H1 (cell line): ENCODE results near the gene FADS6. TPM values are rescaled to one million over a fixed set of nuclear protein-coding genes. Genes with fewer than 3 reads are reported as not detected.

Experiments used
- CTCF ChIA-PET: fragments of 300-600 bp; sonication (Branson Sonifier 250); formaldehyde crosslinking; loops from one replicate; lab custom pipeline; 2021; ENCODE audit not compliant: partially characterized antibody; lab: Charles Lee
- POLR2A ChIA-PET: fragments of 300-600 bp; sonication (Branson Sonifier 250); formaldehyde crosslinking; loops from one replicate; lab custom pipeline; 2021; ENCODE audit warnings: inconsistent platforms; ENCODE audit not compliant: partially characterized antibody; lab: Charles Lee
- DNase-seq, 2 experiments: peaks; one replicate each; pipeline versions ENCODE4 v3.0.0 to v3.0.0-alpha.2; 2010 to 2022; ENCODE audit warnings: low spot score in 2 of 2, low read depth in 1 of 2, mixed read lengths in 1 of 2
- FAIRE-seq: peaks from 2 replicates; lab custom pipeline; 2011; peaks lifted over from hg19 to GRCh38; lab: Jason Lieb, UNC
- H2AFZ ChIP-seq: 2 replicates; pipeline ENCODE4 v1.8.1; 2012; ENCODE audit warnings: low read length, inconsistent platforms
- H2AK5ac ChIP-seq: 2 replicates; pipeline ENCODE4 v1.6.1; 2013; ENCODE audit warnings: low read depth, low read length
- H2BK120ac ChIP-seq: replicated peaks from 2 replicates; pipeline ENCODE3; 2013; ENCODE audit warnings: low read depth, low read length, inconsistent platforms
- H2BK12ac ChIP-seq: 2 replicates; pipeline ENCODE4 v1.6.1; 2013; ENCODE audit warnings: low read depth, low read length
- H2BK15ac ChIP-seq: 2 replicates; pipeline ENCODE4 v1.6.1; 2013; ENCODE audit warnings: low read length
- H2BK20ac ChIP-seq: 2 replicates; pipeline ENCODE4 v1.6.1; 2013; ENCODE audit warnings: low read length
- H2BK5ac ChIP-seq: 2 replicates; pipeline ENCODE4 v1.6.1; 2013; ENCODE audit warnings: low read depth, low read length
- H3K14ac ChIP-seq: 2 replicates; pipeline ENCODE4 v1.6.1; 2013; ENCODE audit warnings: inconsistent platforms; ENCODE audit not compliant: insufficient read length
- H3K18ac ChIP-seq: 2 replicates; pipeline ENCODE4 v1.6.1; 2013; ENCODE audit warnings: low read length; ENCODE audit errors: extremely low read depth
- H3K23ac ChIP-seq: 2 replicates; pipeline ENCODE4 v1.6.1; 2013; ENCODE audit warnings: inconsistent platforms; ENCODE audit not compliant: insufficient read length
- H3K23me2 ChIP-seq: 2 replicates; pipeline ENCODE4 v1.6.1; 2013; ENCODE audit warnings: low read depth, low read length
- H3K27ac ChIP-seq: 2 replicates; pipeline ENCODE4 v1.6.1; 2011; ENCODE audit warnings: low read depth, low read length, inconsistent platforms
- H3K27me3 ChIP-seq, 4 experiments: replicated peaks in 1 of 4; 1 replicate in 1 of 4; 2 replicates in 3 of 4; pipeline versions ENCODE4 v1.6.1 to v1.8.1; 2011 to 2013; ENCODE audit warnings: low read length in 3 of 4, mild to moderate bottlenecking in 3 of 4, inconsistent platforms in 2 of 4, mixed read lengths in 2 of 4, moderate library complexity in 1 of 4; ENCODE audit not compliant: control insufficient read depth in 3 of 4, insufficient read depth in 3 of 4; ENCODE audit errors: extremely low read depth in 1 of 4
- H3K36me3 ChIP-seq, 4 experiments: 2 replicates each; pipeline versions ENCODE4 v1.6.1 to v1.8.1; 2011 to 2013; ENCODE audit warnings: mild to moderate bottlenecking in 4 of 4, low read length in 3 of 4, moderate library complexity in 2 of 4, control low read depth in 1 of 4, inconsistent platforms in 1 of 4; ENCODE audit not compliant: insufficient read depth in 4 of 4, control insufficient read depth in 2 of 4
- H3K4ac ChIP-seq: replicated peaks from 2 replicates; pipeline ENCODE3; 2013; ENCODE audit warnings: low read length, low read depth, mixed read lengths, inconsistent platforms; ENCODE audit not compliant: insufficient read length
- H3K4me1 ChIP-seq, 4 experiments: replicated peaks in 1 of 4; 1 replicate in 1 of 4; 2 replicates in 3 of 4; pipeline versions ENCODE4 v1.6.1 to v1.8.1; 2011 to 2013; ENCODE audit warnings: low read length in 3 of 4, inconsistent platforms in 2 of 4, mixed read lengths in 1 of 4; ENCODE audit not compliant: insufficient read depth in 4 of 4, control insufficient read depth in 3 of 4
- H3K4me2 ChIP-seq, 2 experiments: 2 replicates each; pipeline versions ENCODE4 v1.6.1 to v1.8.1; 2011 to 2013; ENCODE audit warnings: low read depth in 2 of 2, low read length in 2 of 2, control low read depth in 1 of 2, inconsistent platforms in 1 of 2, mild to moderate bottlenecking in 1 of 2; ENCODE audit not compliant: insufficient read depth in 1 of 2
- H3K4me3 ChIP-seq, 4 experiments: fragments of 200-600, 300-600 bp in 1 of 4; sonication (generic), shearing (Covaris generic), sonication (Bioruptor Twin) in 1 of 4; 2 replicates each; pipeline versions ENCODE4 v1.5.1 to v1.8.1; 2011 to 2016; ENCODE audit warnings: low read length in 4 of 4, low read depth in 3 of 4, control low read depth in 2 of 4, inconsistent platforms in 2 of 4, mild to moderate bottlenecking in 2 of 4, mixed read lengths in 1 of 4, moderate library complexity in 1 of 4; ENCODE audit not compliant: insufficient read depth in 2 of 4; ENCODE audit errors: extremely low read depth in 1 of 4
- H3K56ac ChIP-seq: replicated peaks from 2 replicates; pipeline ENCODE3; 2013; ENCODE audit warnings: low read depth, mild to moderate bottlenecking, mixed read lengths, low read length, inconsistent platforms; ENCODE audit not compliant: insufficient read length
- H3K79me1 ChIP-seq: 2 replicates; pipeline ENCODE4 v1.6.1; 2013; ENCODE audit warnings: low read depth, low read length, control low read depth
- H3K79me2 ChIP-seq, 2 experiments: 2 replicates each; pipeline versions ENCODE4 v1.6.1 to v1.8.1; 2012 to 2013; ENCODE audit warnings: low read length in 2 of 2, mild to moderate bottlenecking in 2 of 2, inconsistent platforms in 1 of 2; ENCODE audit not compliant: insufficient read depth in 2 of 2, control insufficient read depth in 1 of 2
- H3K9ac ChIP-seq, 4 experiments: replicated peaks in 1 of 4; 1 replicate in 1 of 4; 2 replicates in 3 of 4; pipeline versions ENCODE4 v1.6.1 to v1.8.1; 2011 to 2013; ENCODE audit warnings: low read depth in 3 of 4, low read length in 3 of 4, control low read depth in 2 of 4, mild to moderate bottlenecking in 2 of 4, moderate library complexity in 2 of 4, inconsistent platforms in 1 of 4; ENCODE audit errors: extremely low read depth in 1 of 4
- H3K9me3 ChIP-seq, 2 experiments: 2 replicates each; pipeline versions ENCODE4 v1.6.1 to v1.8.1; 2012 to 2013; ENCODE audit warnings: mild to moderate bottlenecking in 2 of 2, moderate library complexity in 2 of 2, control low read depth in 1 of 2, inconsistent platforms in 1 of 2, low read depth in 1 of 2, low read length in 1 of 2, mixed read lengths in 1 of 2; ENCODE audit not compliant: insufficient read depth in 2 of 2
- H4K20me1 ChIP-seq, 2 experiments: replicated peaks in 1 of 2; 2 replicates each; pipeline versions ENCODE3 to v1.8.1; 2011 to 2013; ENCODE audit warnings: inconsistent platforms in 2 of 2, low read length in 2 of 2, mild to moderate bottlenecking in 1 of 2; ENCODE audit not compliant: insufficient read depth in 2 of 2, control insufficient read depth in 1 of 2
- H4K5ac ChIP-seq: 2 replicates; pipeline ENCODE4 v1.6.1; 2013; ENCODE audit warnings: low read length, low read depth, mixed read lengths, inconsistent platforms; ENCODE audit not compliant: insufficient read length
- H4K8ac ChIP-seq: 2 replicates; pipeline ENCODE4 v1.8.0; 2013; ENCODE audit warnings: mild to moderate bottlenecking, moderate library complexity, low read length, inconsistent platforms; ENCODE audit not compliant: insufficient read depth; ENCODE audit errors: extremely low read depth
- H4K91ac ChIP-seq: replicated peaks from 2 replicates; pipeline ENCODE3; 2013; ENCODE audit warnings: low read length, mixed read lengths, inconsistent platforms; ENCODE audit not compliant: insufficient read length
- CHD2 ChIP-seq: IDR thresholded peaks from 2 replicates; pipeline ENCODE4 v1.6.1; 2012; ENCODE audit warnings: low read length, improper control_type of control experiment
- KDM1A ChIP-seq: fragments of 200-600, 300-600 bp; sonication (generic); IDR thresholded peaks from 2 replicates; pipeline ENCODE4 v1.7.1; 2016; ENCODE audit warnings: mild to moderate bottlenecking, low read length, borderline replicate concordance
- WGBS, 2 experiments: shearing (Covaris generic) in 1 of 2; methylation state at CpG; one replicate each; pipeline versions ENCODE4 v1.1.6 to v1.1.7; 2013 to 2015; ENCODE audit warnings: low lambda C conversion rate in 2 of 2, mixed read lengths in 2 of 2, inconsistent platforms in 1 of 2, low coverage in 1 of 2, missing lambda C conversion rate in 1 of 2; ENCODE audit not compliant: insufficient replicate concordance in 2 of 2, insufficient coverage in 1 of 2, insufficient read length in 1 of 2; ENCODE audit errors: extremely low coverage in 1 of 2, missing lambda C conversion rate in 1 of 2; 5-methylcytosine and 5-hydroxymethylcytosine counted together
- polyA plus RNA-seq, 7 experiments: library from polyadenylated mRNA; depleted of rRNA in 3 of 7; stranded (reverse) in 5 of 7; unstranded in 2 of 7; fragments of >200 nt in 5 of 7; fragments of 200-250 nt in 2 of 7; gene quantifications; 1 replicate in 5 of 7; 2 replicates in 1 of 7; 4 replicates in 1 of 7; pipeline versions ENCODE4 v1.2.1 to v1.2.3, GENCODE V29; 2011 to 2013; ENCODE audit warnings: missing spikeins in 2 of 7, mixed read lengths in 2 of 7
- total RNA-seq: library from RNA; stranded (reverse); fragmentation: NEBNext Ultra II Directional; extraction: Animal tissue kit (Norgen Biotek cat#: 25700); gene quantifications from 2 replicates; pipeline ENCODE4 v1.2.1, GENCODE V29; 2021

Gene FADS6
- total and polyA plus RNA-seq, 2 of the 8 experiments (the other 6 are each of a cell fraction or from before 2014, with no cell fraction given), result 0.56 to 2.5 TPM

- Histone ChIP-seq H2BK120ac (no peak overlapping the region), H3K79me1 (no peaks in the 10 kb centered on the region), H3K23me2 (no peaks in the 10 kb centered on the region), H3K4me3 (no peak overlapping the region), H4K91ac (no peak overlapping the region), H3K27me3 (peaks cover 0 to 4% (median under 1%) of the 10 kb centered on the region in 4 experiments; a peak in 4 of 7 replicates), H3K36me3 (no peaks in the 10 kb centered on the region), H2BK15ac (no peak overlapping the region), H3K4me2 (no peak overlapping the region), H4K8ac (no peak overlapping the region), H3K4ac (peak overlapping the region; percentile 9), H2BK20ac (no peak overlapping the region), H3K4me1 (peaks cover 5 to 15% (median 13%) of the 10 kb centered on the region in 4 experiments), H3K18ac (no peak overlapping the region), H2BK5ac (no peak overlapping the region), H3K9ac (no peak overlapping the region), H4K5ac (no peak overlapping the region), H3K14ac (no peak overlapping the region), H3K27ac (no peak overlapping the region), H2BK12ac (peak overlapping the region; percentile 68; the same call in 1 of the 2 replicates), H3K79me2 (no peaks in the 10 kb centered on the region), H2AFZ (no peak overlapping the region), H3K9me3 (peaks cover 0 to 7% of the 10 kb centered on the region in 2 experiments; a peak in 1 of 4 replicates), H3K56ac (no peak overlapping the region)
- ChIA-PET CTCF (interaction anchor here (0.5 to 49.9 kb wide), 4 partner anchors 19 to 47 kb away, joined by 3 to 1072 read pairs (median 3); partner anchors contain the start of gene OTOP2), POLR2A (no interaction called here)
- DNase-seq (no peak), FAIRE-seq (no peak)
- 83% methylated on average over 7 of the region's 7 CpGs; no CpG with 5 or more reads in 1 of the 2 experiments for WGBS, 2 experiments
- TF ChIP-seq KDM1A, result peak; percentile 64; the same call in 1 of the 2 replicates
- TF ChIP-seq CHD2, result no peak
- TF ChIP-seq, all 59 proteins: peak for 1
- Histone ChIP-seq H2AK5ac (no peak overlapping the region), H4K20me1 (no peaks in the 10 kb centered on the region), H3K23ac (no peak overlapping the region)
Measured at GRCh38 chr17:74904687-74905409, 11.4 kb upstream of the FADS6 start.
